Peyer's patch (tissue), 4 donors: ENCODE results near the gene BICC1.

ENCODE experiments used
- CTCF ChIP-seq, 6 experiments: fragments of 450-650 bp in 4 of 6; fragments of 200-600 bp in 2 of 6; sonication (generic) in 1 of 6; IDR thresholded peaks; one replicate each; pipeline ENCODE4 v1.5.1; 2017 to 2019; ENCODE audit warnings: antibody characterized with exemption in 6 of 6, mild to moderate bottlenecking in 3 of 6, moderate library complexity in 1 of 6
- POLR2A ChIP-seq, 2 donors: fragments of 450-650 bp; IDR thresholded peaks; one replicate each; pipeline ENCODE4 v1.5.1; 2017; ENCODE audit warnings: antibody characterized with exemption in 2 of 2, mild to moderate bottlenecking in 2 of 2, moderate library complexity in 2 of 2

- TF ChIP-seq CTCF (IDR thresholded peaks at IDR 0.05) (no peak), POLR2A (IDR thresholded peaks at IDR 0.05) (no peak)
Observed at GRCh38 chr10:58771863-58772262, 259.2 kb downstream of the BICC1 start.
